ENCODE results near the gene TMCC1.

The TMCC1 gene

GRCh38 chr3:129606636-129607390 is 286.7 kb downstream of the TMCC1 start, which contains the start of gene PLXND1:
Gene PLXND1, minus strand, starts transcription at chr3:129606676. Its CDS starts 37 bp downstream, at chr3:129606639.
- peak in 2 of 4 experiments; percentile 5 to 39 for DNase-seq

- no peak for DNase-seq
Observed at GRCh38 chr3:129605922-129606635, 287.4 kb downstream of the TMCC1 start.

GRCh38 chr3:129605203-129605921 is 288.1 kb downstream of the TMCC1 start:
- DNase-seq: peak in 3 of 4 experiments; percentile 4 to 43 (median 30)

- DNase-seq: no peak
Observed at GRCh38 chr3:129604767-129605166, 288.7 kb downstream of the TMCC1 start.

- no peak for DNase-seq
Observed at GRCh38 chr3:129603991-129604749, 289.3 kb downstream of the TMCC1 start.

GRCh38 chr3:129603561-129603942 is 290.0 kb downstream of the TMCC1 start:
- no peak for DNase-seq

GRCh38 chr3:129602730-129603560 is 290.6 kb downstream of the TMCC1 start:
- no peak for DNase-seq

- no peak for DNase-seq
Observed at GRCh38 chr3:129602309-129602708, 291.2 kb downstream of the TMCC1 start.

- DNase-seq: no peak
Observed at GRCh38 chr3:129601713-129602112, 291.8 kb downstream of the TMCC1 start.

GRCh38 chr3:129600348-129600747 is 293.2 kb downstream of the TMCC1 start:
- DNase-seq: no peak

- no peak for DNase-seq
Observed at GRCh38 chr3:129599607-129600006, 293.9 kb downstream of the TMCC1 start.

GRCh38 chr3:129599073-129599472 is 294.4 kb downstream of the TMCC1 start:
- peak in 1 of 4 experiments; percentile 2 for DNase-seq

- DNase-seq: no peak
Observed at GRCh38 chr3:129598484-129598883, 295.0 kb downstream of the TMCC1 start.

GRCh38 chr3:129598000-129598381 is 295.5 kb downstream of the TMCC1 start:
- no peak for DNase-seq

All from activated naive CD4-positive, alpha-beta T cell (primary cell).